Heart right ventricle (tissue), 16 donors: Measurements from ENCODE around the gene ZXDC. TPM values are rescaled to one million over a fixed set of nuclear protein-coding genes. Genes with fewer than 3 reads are reported as not detected.

ENCODE experiments used
- ATAC-seq, 8 donors: fragments of 200-7000 bp; cut with Tn5 transposase; one replicate each; pipeline ENCODE4 v1.9.1; 2020; ENCODE audit warnings: mild to moderate bottlenecking in 8 of 8, moderate library complexity in 8 of 8, moderate number of reproducible peaks in 1 of 8
- DNase-seq, 2 donors: peaks; one replicate each; pipeline ENCODE4 v3.0.0-alpha.2; 2020
- H3K27ac ChIP-seq, 10 donors: fragments of 200-600 bp; sonication (generic) in 2 of 10; one replicate each; pipeline versions ENCODE4 v1.5.0 to v1.8.0; 2020 to 2022; ENCODE audit warnings: mild to moderate bottlenecking in 3 of 10
- H3K27me3 ChIP-seq, 7 donors: fragments of 200-600 bp; one replicate each; pipeline ENCODE4 v1.8.0; 2021 to 2022; ENCODE audit warnings: mild to moderate bottlenecking in 2 of 7
- H3K36me3 ChIP-seq, 9 donors: fragments of 200-600 bp; sonication (generic) in 1 of 9; one replicate each; pipeline versions ENCODE4 v1.5.0 to v1.8.0; 2020 to 2022; ENCODE audit warnings: mild to moderate bottlenecking in 2 of 9
- H3K4me1 ChIP-seq, 9 donors: fragments of 200-600 bp; sonication (generic) in 1 of 9; one replicate each; pipeline versions ENCODE4 v1.5.0 to v1.8.0; 2020 to 2022; ENCODE audit warnings: mild to moderate bottlenecking in 4 of 9
- H3K4me3 ChIP-seq, 10 donors: fragments of 200-600 bp; sonication (generic) in 2 of 10; one replicate each; pipeline versions ENCODE4 v1.5.0 to v1.8.0; 2020 to 2022; ENCODE audit warnings: mild to moderate bottlenecking in 7 of 10, moderate library complexity in 2 of 10
- H3K9me3 ChIP-seq, 11 donors: fragments of 200-600 bp in 10 of 11; sonication (generic) in 2 of 11; one replicate each; pipeline versions ENCODE4 v1.5.0 to v1.8.0; 2013 to 2022; ENCODE audit warnings: mild to moderate bottlenecking in 2 of 11, control low read depth in 1 of 11, moderate library complexity in 1 of 11
- whole genome bisulfite sequencing, 2 donors: extraction: QIAGEN DNeasy Blood & Tissue Kit; methylation state at CpG; one replicate each; pipeline ENCODE4 v1.1.7; 2013; ENCODE audit warnings: inconsistent platforms in 1 of 2; 5-methylcytosine and 5-hydroxymethylcytosine counted together
- intact Hi-C, 10 donors: fragments of 100-400 bp; cut with DNase I; formaldehyde crosslinking; loops; one replicate each; pipeline versions ENCODE4 v1.11.1 to v1.14.2; 2022
- polyA plus RNA-seq, 2 donors: library from polyadenylated mRNA; stranded (reverse); fragments of 200-250 nt; gene quantifications; one replicate each; pipeline ENCODE4 v1.2.3, GENCODE V29; 2013
- total RNA-seq, 10 donors: library from RNA; stranded (reverse); fragmentation: NEBNext Ultra II Directional in 3 of 10; extraction: Animal tissue kit (Norgen Biotek cat#: 25700) in 3 of 10; gene quantifications; one replicate each; pipeline versions ENCODE4 v1.2.1 to v1.2.4, GENCODE V29; 2021 to 2023
- TF ChIP-seq, protein P1 (sequence below), 9 donors: fragments of 200-600 bp; sonication (generic) in 2 of 9; IDR thresholded peaks; one replicate each; pipeline versions ENCODE4 v1.5.0 to v1.8.0; 2021 to 2022; ENCODE audit warnings: antibody characterized with exemption in 9 of 9, mild to moderate bottlenecking in 5 of 9, moderate library complexity in 1 of 9
- donor health status: Arrhythmogenic right ventricular cardiomyopathy.
- donor health status: ischemic (EF 13 %, LVEDD 7.1; RV severe dilation, severe dysfunction).
- donor health status: healthy with polysubstance abuse.
- donor health status: DM: no; HTN: yes; CAD: no.
- donor health status: DM: no; HTN: no; CAD: no.
- donor health status: ischemic (EF 25% LVEDD 6.9; RV normal size, moderate dysfunction).
- donor health status: ischemic (EF 25% LVEDD 5.7; RV mildly dilated, moderate dysfunction).
- donor health status: healthy.
- donor health status: DM: yes; HTN: yes; CAD: no.
- donor health status: Ischemic cardiomyopathy.
- donor health status: ischemic (EF 35%, LVEDD 5.7; RV mildly dilated, moderate dysfunction).
- donor health status: nonischemic (EF 11% LVEDD 7.7; RV severe dilation, severe dysfunction).
- donor health status: DM: yes; HTN: yes; CAD: no.
- donor health status: PGD.
- donor health status: ischemic (EF 29% LVEDD 5.4; RV normal size, mild dysfunction).
- donor health status: nonischemic (EF 23%, LVEDD 6.1; RV moderate dilation, normal function).

The ZXDC gene
- total and polyA plus RNA-seq, 12 donors = 6.6 to 25.4 (median 19.4) TPM

DNA sequence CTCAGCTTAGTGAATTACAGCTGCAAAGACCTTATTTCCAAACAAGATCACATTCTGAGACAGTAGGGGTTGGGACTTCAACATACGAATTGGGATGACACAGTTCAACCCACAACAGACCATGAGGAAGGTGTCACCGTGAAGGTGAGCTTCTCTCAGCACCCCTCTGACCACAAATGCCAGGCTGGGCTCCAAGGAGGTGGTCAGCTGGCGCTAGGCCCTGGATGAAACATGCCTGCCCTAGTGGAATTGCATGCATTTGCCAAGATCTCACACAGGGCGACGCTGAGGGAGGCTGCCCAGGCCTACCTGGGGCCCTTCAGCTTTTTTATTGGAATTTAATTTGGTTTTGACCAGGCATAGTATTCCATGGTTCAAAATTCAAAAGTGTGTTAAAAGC lies 79.2 kb downstream of the ZXDC start:
- H3K4me1 ChIP-seq = peaks cover 0 to 9% (median 3%) of the 10 kb centered on the region in 9 donors
- DNase-seq = no peak
- H3K9me3 ChIP-seq = peaks cover 0 to 6% (median 0%) of the 10 kb centered on the region in 11 donors
- no peak overlapping the region for H3K27ac ChIP-seq
- TF ChIP-seq, protein P1, sequence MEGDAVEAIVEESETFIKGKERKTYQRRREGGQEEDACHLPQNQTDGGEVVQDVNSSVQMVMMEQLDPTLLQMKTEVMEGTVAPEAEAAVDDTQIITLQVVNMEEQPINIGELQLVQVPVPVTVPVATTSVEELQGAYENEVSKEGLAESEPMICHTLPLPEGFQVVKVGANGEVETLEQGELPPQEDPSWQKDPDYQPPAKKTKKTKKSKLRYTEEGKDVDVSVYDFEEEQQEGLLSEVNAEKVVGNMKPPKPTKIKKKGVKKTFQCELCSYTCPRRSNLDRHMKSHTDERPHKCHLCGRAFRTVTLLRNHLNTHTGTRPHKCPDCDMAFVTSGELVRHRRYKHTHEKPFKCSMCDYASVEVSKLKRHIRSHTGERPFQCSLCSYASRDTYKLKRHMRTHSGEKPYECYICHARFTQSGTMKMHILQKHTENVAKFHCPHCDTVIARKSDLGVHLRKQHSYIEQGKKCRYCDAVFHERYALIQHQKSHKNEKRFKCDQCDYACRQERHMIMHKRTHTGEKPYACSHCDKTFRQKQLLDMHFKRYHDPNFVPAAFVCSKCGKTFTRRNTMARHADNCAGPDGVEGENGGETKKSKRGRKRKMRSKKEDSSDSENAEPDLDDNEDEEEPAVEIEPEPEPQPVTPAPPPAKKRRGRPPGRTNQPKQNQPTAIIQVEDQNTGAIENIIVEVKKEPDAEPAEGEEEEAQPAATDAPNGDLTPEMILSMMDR (IDR thresholded peaks at IDR 0.05) = no peak
- H3K36me3 ChIP-seq = no peaks in the 10 kb centered on the region
- intact Hi-C loops = loop anchor here in 1 of 10 donors (10.0 kb wide), 1 partner anchor 68 kb away; no protein-coding TSS in a partner anchor
- ATAC-seq = no peak
- 93 to 97% methylated on average over 5 of the region's 5 CpGs for WGBS, 2 donors
- H3K4me3 ChIP-seq = no peak overlapping the region
- H3K27me3 ChIP-seq = peaks cover 0 to 42% (median 14%) of the 10 kb centered on the region in 7 donors

DNA sequence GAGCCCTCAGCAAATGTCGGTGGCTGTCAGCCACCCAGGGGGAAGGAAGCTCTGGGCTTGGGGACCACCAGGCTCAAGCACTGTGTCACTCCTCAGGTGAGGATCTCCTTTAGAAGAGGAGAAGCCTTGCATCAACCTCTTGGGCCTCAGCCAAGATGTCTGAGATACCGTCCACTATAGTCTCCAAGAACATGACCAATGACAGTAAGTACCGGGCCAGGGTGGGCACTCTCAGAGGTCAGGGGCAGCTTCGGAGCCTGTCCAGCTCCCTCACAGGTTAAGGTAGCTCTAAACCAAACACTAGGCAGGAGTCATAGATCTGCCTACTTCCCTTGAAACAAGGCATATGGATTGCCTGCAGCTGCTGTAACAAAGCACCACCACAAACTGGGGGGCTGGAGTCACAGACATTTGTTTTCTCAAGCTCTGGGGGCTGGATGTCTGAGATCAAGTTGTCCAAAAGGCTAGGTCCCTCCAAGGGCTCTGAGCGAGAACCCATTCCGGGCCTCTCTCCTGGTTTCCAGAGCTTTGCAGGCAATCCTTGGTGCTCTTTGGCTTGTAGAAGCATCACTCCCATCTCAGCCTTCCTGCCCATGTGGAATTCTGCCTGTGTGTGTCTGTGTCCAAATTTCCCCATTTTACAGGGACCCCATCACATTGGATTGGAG lies 79.7 kb downstream of the ZXDC start:
- Histone ChIP-seq H3K27me3 (peaks cover 0 to 42% (median 14%) of the 10 kb centered on the region in 7 donors), H3K9me3 (peaks cover 0 to 6% (median 0%) of the 10 kb centered on the region in 11 donors), H3K4me1 (peaks cover 0 to 9% (median 3%) of the 10 kb centered on the region in 9 donors), H3K36me3 (no peaks in the 10 kb centered on the region), H3K4me3 (no peak overlapping the region), H3K27ac (no peak overlapping the region)
- DNase-seq = no peak
- no peak for ATAC-seq
- WGBS, 2 donors = 92 to 94% methylated on average over 6 of the region's 6 CpGs
- TF ChIP-seq, protein P1 (IDR thresholded peaks at IDR 0.05) = no peak
- intact Hi-C loops = loop anchor here in 1 of 10 donors (10.0 kb wide), 1 partner anchor 69 kb away; no protein-coding TSS in a partner anchor

GRCh38 chr3:126394977-126395321 lies 80.7 kb downstream of the ZXDC start:
- intact Hi-C loops = loop anchor here in 4 of 10 donors (5.0 to 10.0 kb wide), 4 partner anchors 70 to 263 kb away; no protein-coding TSS in a partner anchor
- Histone ChIP-seq H3K27me3 (peaks cover 0 to 42% (median 14%) of the 10 kb centered on the region in 7 donors), H3K4me1 (peaks cover 0 to 9% (median 3%) of the 10 kb centered on the region in 9 donors), H3K36me3 (no peaks in the 10 kb centered on the region), H3K27ac (no peak overlapping the region), H3K4me3 (peak overlapping the region in 9 of 10 donors; percentile 14 to 43 (median 34)), H3K9me3 (peaks cover 0 to 6% (median 0%) of the 10 kb centered on the region in 11 donors)
- TF ChIP-seq, protein P1 (IDR thresholded peaks at IDR 0.05) = no peak
- DNase-seq = no peak
- ATAC-seq = peak in 2 of 8 donors; percentile 21 to 27
- 7 to 9% methylated on average over 30 of the region's 30 CpGs for WGBS, 2 donors

- H3K9me3 ChIP-seq = peaks cover 0 to 6% (median 0%) of the 10 kb centered on the region in 11 donors
- H3K27me3 ChIP-seq = peaks cover 0 to 42% (median 14%) of the 10 kb centered on the region in 7 donors
- 30 to 33% methylated on average over 42 to 43 of the region's 43 CpGs for WGBS, 2 donors
- DNase-seq = peak; percentile 25 to 41
- no peaks in the 10 kb centered on the region for H3K36me3 ChIP-seq
- TF ChIP-seq, protein P1 (IDR thresholded peaks at IDR 0.05) = no peak
- peaks cover 0 to 13% (median 3%) of the 10 kb centered on the region in 9 donors for H3K4me1 ChIP-seq
- peak within 1 kb of the TSS in 9 of 10 donors; percentile 14 to 43 (median 34) for H3K4me3 ChIP-seq
- intact Hi-C loops = loop anchor here in 4 of 10 donors (5.0 to 10.0 kb wide), 4 partner anchors 70 to 262 kb away; no protein-coding TSS in a partner anchor
- ATAC-seq = peak; percentile 4 to 81 (median 62)
- no peak within 1 kb of the TSS for H3K27ac ChIP-seq
Measured at GRCh38 chr3:126394179-126394976, 81.3 kb downstream of the ZXDC start, which contains the start of gene CFAP100. CFAP100 (plus strand) TSS chr3:126394909; CDS start chr3:126396001, 1,092 bp downstream.
